Activated naive CD4-positive, alpha-beta T cell (primary cell): Measurements from ENCODE around the gene TAS1R2.
"Not testable (repeated sequence)": the region's sequence is repeated elsewhere in the genome, so short reads cannot be mapped to it uniquely, and the experiment has no call there.

ENCODE experiments used
- DNase-seq, 4 experiments: peaks; one replicate each; lab custom pipeline; 2025; lab: John Stamatoyannopoulos, UW

TAS1R2 gene

GRCh38 chr1:18883636-18884418 lies 24.4 kb upstream of the TAS1R2 start:
- peak; percentile 31 to 69 (median 50) for DNase-seq

GRCh38 chr1:18883079-18883478 lies 23.6 kb upstream of the TAS1R2 start:
- no peak for DNase-seq

- DNase-seq = no peak
Measured at GRCh38 chr1:18882486-18882885, 23.0 kb upstream of the TAS1R2 start.

GRCh38 chr1:18881642-18882431 lies 22.4 kb upstream of the TAS1R2 start:
- no peak for DNase-seq

- DNase-seq = no peak
Measured at GRCh38 chr1:18881164-18881563, 21.7 kb upstream of the TAS1R2 start.

- no peak for DNase-seq
Measured at GRCh38 chr1:18880585-18880984, 21.1 kb upstream of the TAS1R2 start.

GRCh38 chr1:18879791-18880309 lies 20.4 kb upstream of the TAS1R2 start:
- no peak for DNase-seq

GRCh38 chr1:18879215-18879790 lies 19.8 kb upstream of the TAS1R2 start:
- DNase-seq = no peak

GRCh38 chr1:18878538-18879214 lies 19.2 kb upstream of the TAS1R2 start:
- DNase-seq = no peak

GRCh38 chr1:18877282-18877681 lies 17.8 kb upstream of the TAS1R2 start:
- DNase-seq = no peak

GRCh38 chr1:18876210-18876609 lies 16.8 kb upstream of the TAS1R2 start:
- DNase-seq = no peak

- DNase-seq = no peak
Measured at GRCh38 chr1:18875796-18876128, 16.3 kb upstream of the TAS1R2 start.

- DNase-seq = peak; percentile 15 to 65 (median 42)
Measured at GRCh38 chr1:18875107-18875795, 15.8 kb upstream of the TAS1R2 start.

GRCh38 chr1:18874600-18874999 lies 15.1 kb upstream of the TAS1R2 start:
- no peak for DNase-seq

- no peak for DNase-seq
Measured at GRCh38 chr1:18874036-18874435, 14.6 kb upstream of the TAS1R2 start.

GRCh38 chr1:18872071-18872611 lies 12.7 kb upstream of the TAS1R2 start:
- no peak for DNase-seq

GRCh38 chr1:18871401-18872070 lies 12.1 kb upstream of the TAS1R2 start:
- no peak for DNase-seq

GRCh38 chr1:18870957-18871356 lies 11.5 kb upstream of the TAS1R2 start:
- DNase-seq = no peak

- DNase-seq = not testable (repeated sequence)
Measured at GRCh38 chr1:18870595-18870865, 11.1 kb upstream of the TAS1R2 start.

GRCh38 chr1:18869847-18870594 lies 10.6 kb upstream of the TAS1R2 start:
- DNase-seq = no peak
